OCI-LY3 (cell line): Measurements from ENCODE around the gene PKHD1.

Source experiments
- EZH2phosphoT487 ChIP-seq: fragments of 200-600 bp; shearing (Covaris generic); IDR thresholded peaks from 2 replicates; pipeline ENCODE4 v1.6.1; 2018; ENCODE audit warnings: antibody characterized with exemption, mixed run types, low read depth
- TF ChIP-seq, protein P1 (sequence below): fragments of 200-600, 300-600 bp; sonication (generic); IDR thresholded peaks from 2 replicates; pipeline ENCODE4 v1.5.1; 2014; ENCODE audit warnings: antibody characterized with exemption, low read length, low read depth

DNA sequence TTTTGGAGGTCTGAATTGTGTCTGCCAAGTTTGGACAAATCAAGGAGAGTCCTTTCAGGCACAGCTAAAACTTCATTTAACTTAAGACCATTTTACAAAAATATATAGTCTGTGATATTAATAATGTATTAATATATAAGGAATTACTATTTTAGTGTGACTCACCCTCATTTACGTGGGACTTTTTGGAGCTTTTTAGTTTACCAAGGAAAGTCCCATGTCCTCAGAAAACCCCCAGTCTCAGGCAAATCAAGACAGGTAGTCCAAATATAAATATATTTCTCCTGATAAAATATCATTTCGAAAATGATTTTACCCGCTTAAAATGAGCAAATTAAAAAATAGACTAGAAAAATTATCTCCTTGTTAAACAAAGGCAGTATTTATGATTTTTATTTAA lies 479.0 kb downstream of the PKHD1 start:
- TF ChIP-seq, protein P1, sequence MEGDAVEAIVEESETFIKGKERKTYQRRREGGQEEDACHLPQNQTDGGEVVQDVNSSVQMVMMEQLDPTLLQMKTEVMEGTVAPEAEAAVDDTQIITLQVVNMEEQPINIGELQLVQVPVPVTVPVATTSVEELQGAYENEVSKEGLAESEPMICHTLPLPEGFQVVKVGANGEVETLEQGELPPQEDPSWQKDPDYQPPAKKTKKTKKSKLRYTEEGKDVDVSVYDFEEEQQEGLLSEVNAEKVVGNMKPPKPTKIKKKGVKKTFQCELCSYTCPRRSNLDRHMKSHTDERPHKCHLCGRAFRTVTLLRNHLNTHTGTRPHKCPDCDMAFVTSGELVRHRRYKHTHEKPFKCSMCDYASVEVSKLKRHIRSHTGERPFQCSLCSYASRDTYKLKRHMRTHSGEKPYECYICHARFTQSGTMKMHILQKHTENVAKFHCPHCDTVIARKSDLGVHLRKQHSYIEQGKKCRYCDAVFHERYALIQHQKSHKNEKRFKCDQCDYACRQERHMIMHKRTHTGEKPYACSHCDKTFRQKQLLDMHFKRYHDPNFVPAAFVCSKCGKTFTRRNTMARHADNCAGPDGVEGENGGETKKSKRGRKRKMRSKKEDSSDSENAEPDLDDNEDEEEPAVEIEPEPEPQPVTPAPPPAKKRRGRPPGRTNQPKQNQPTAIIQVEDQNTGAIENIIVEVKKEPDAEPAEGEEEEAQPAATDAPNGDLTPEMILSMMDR, result no peak
- TF ChIP-seq EZH2phosphoT487, result no peak
